Mucosa of descending colon (tissue), 3 donors: ENCODE results near the gene MICALL2. TPM values are rescaled to one million over a fixed set of nuclear protein-coding genes. Genes with fewer than 3 reads are reported as not detected.

Experiments
- ATAC-seq: fragments of 200-7000 bp; cut with Tn5 transposase; one replicate; pipeline ENCODE4 v1.9.1; 2020; ENCODE audit warnings: mild to moderate bottlenecking, moderate library complexity
- DNase-seq, 3 donors: peaks; one replicate each; pipeline ENCODE4 v3.0.0-alpha.2; 2020
- H3K36me3 ChIP-seq: fragments of 200-600 bp; one replicate; pipeline ENCODE4 v1.8.0; 2021; ENCODE audit warnings: low read depth, mild to moderate bottlenecking
- H3K4me1 ChIP-seq: fragments of 200-600 bp; one replicate; pipeline ENCODE4 v1.8.0; 2021; ENCODE audit warnings: low read depth, mild to moderate bottlenecking
- H3K4me3 ChIP-seq: fragments of 200-600 bp; one replicate; pipeline ENCODE4 v1.8.0; 2021; ENCODE audit warnings: mild to moderate bottlenecking
- H3K9me3 ChIP-seq: fragments of 200-600 bp; one replicate; pipeline ENCODE4 v1.8.0; 2021; ENCODE audit warnings: mild to moderate bottlenecking
- CTCF ChIP-seq: fragments of 200-600 bp; IDR thresholded peaks from one replicate; pipeline ENCODE4 v1.8.0; 2022; ENCODE audit warnings: antibody characterized with exemption, mild to moderate bottlenecking
- intact Hi-C, 2 donors: fragments of 100-400 bp; cut with DNase I in 1 of 2; cut with micrococcal nuclease in 1 of 2; formaldehyde crosslinking; loops; one replicate each; pipeline versions ENCODE4 v1.11.0 to v1.11.1; 2022; cut with DNase I, micrococcal nuclease
- total RNA-seq, 3 donors: library from RNA; stranded (reverse); fragmentation: NEBNext Ultra II Directional in 2 of 3; extraction: Animal tissue kit (Norgen Biotek cat#: 25700) in 2 of 3; gene quantifications; one replicate each; pipeline versions ENCODE4 v1.2.1 to v1.2.4, GENCODE V29; 2021 to 2023
- donor health status: DM: no; HTN: no; CAD: no; lungs with moderate emphysema.
- donor health status: DM: no; HTN: no; CAD: no.
- donor health status: DM: no; HTN: yes; CAD: no.

The MICALL2 gene
- total RNA-seq, 3 donors from 2014 or later = 59.9 to 96.2 (median 94.5) TPM

GRCh38 chr7:1473864-1474512, 14.7 kb upstream of the MICALL2 start:
- ATAC-seq = peak; percentile 96
- intact Hi-C loops = no loop called here

GRCh38 chr7:1470901-1471300, 11.6 kb upstream of the MICALL2 start:
- Histone ChIP-seq H3K36me3 (no peaks in the 10 kb centered on the region), H3K4me3 (no peak overlapping the region), H3K9me3 (no peaks in the 10 kb centered on the region), H3K4me1 (peaks cover 20% of the 10 kb centered on the region)
- no peak for TF ChIP-seq CTCF
- no peak for ATAC-seq
- intact Hi-C loops = no loop called here
- no peak for DNase-seq

More at GRCh38 chr7:1473864-1474512, 14.7 kb upstream of the MICALL2 start:
- peaks cover 5% of the 10 kb centered on the region for H3K36me3 ChIP-seq
- peak; percentile 94 to 95 (median 94) for DNase-seq
- no peak overlapping the region for H3K4me3 ChIP-seq
- peak; percentile 96 for TF ChIP-seq CTCF
- no peaks in the 10 kb centered on the region for H3K9me3 ChIP-seq
- H3K4me1 ChIP-seq = peaks cover 9% of the 10 kb centered on the region

- intact Hi-C loops = no loop called here
- H3K4me3 ChIP-seq = no peak overlapping the region
- no peak for TF ChIP-seq CTCF
- no peaks in the 10 kb centered on the region for H3K36me3 ChIP-seq
- peaks cover 22% of the 10 kb centered on the region for H3K4me1 ChIP-seq
- no peaks in the 10 kb centered on the region for H3K9me3 ChIP-seq
- no peak for ATAC-seq
- DNase-seq = no peak
These were observed 9.5 kb upstream of the MICALL2 start for GRCh38 chr7:1468643-1469298.

- DNase-seq (no peak), ATAC-seq (no peak)
- Histone ChIP-seq H3K4me1 (peaks cover 25% of the 10 kb centered on the region), H3K9me3 (no peaks in the 10 kb centered on the region), H3K4me3 (no peak overlapping the region), H3K36me3 (no peaks in the 10 kb centered on the region)
- intact Hi-C loops = no loop called here
- TF ChIP-seq CTCF = no peak
These were observed 8.9 kb upstream of the MICALL2 start for GRCh38 chr7:1468203-1468602.

- Histone ChIP-seq H3K36me3 (no peaks in the 10 kb centered on the region), H3K4me3 (no peak overlapping the region), H3K9me3 (no peaks in the 10 kb centered on the region), H3K4me1 (peaks cover 40% of the 10 kb centered on the region)
- intact Hi-C loops = no loop called here
- peak; percentile 89 to 91 (median 89) for DNase-seq
- TF ChIP-seq CTCF = no peak
- ATAC-seq = peak; percentile 80
These were observed 7.4 kb upstream of the MICALL2 start for GRCh38 chr7:1466524-1467271.
